Chondrocyte (in vitro differentiated cells): ENCODE measurements around the gene MRAS. TPM values are rescaled to one million over a fixed set of nuclear protein-coding genes. Genes with fewer than 3 reads are reported as not detected.
A peak's percentile ranks its signal among the peaks of the same experiment; 100 is the strongest.

ENCODE experiments used
- DNase-seq: peaks from one replicate; pipeline ENCODE4 v3.0.0; 2021; ENCODE audit warnings: mixed read lengths, low spot score
- H3K27ac Mint-ChIP-seq: one replicate; pipeline ENCODE4 v1.8.0; 2021; ENCODE audit warnings: mild to moderate bottlenecking, moderate library complexity, mixed read lengths; ENCODE audit not compliant: unreplicated experiment
- H3K27me3 Mint-ChIP-seq: 2 replicates; pipeline ENCODE4 v1.8.0; 2021; ENCODE audit warnings: low read depth, mixed read lengths
- H3K36me3 Mint-ChIP-seq: 2 replicates; pipeline ENCODE4 v1.8.0; 2021; ENCODE audit warnings: low read depth, mixed read lengths
- H3K4me1 Mint-ChIP-seq: 2 replicates; pipeline ENCODE4 v1.8.0; 2021; ENCODE audit warnings: low read depth, mild to moderate bottlenecking, mixed read lengths
- H3K4me3 Mint-ChIP-seq: one replicate; pipeline ENCODE4 v1.8.0; 2021; ENCODE audit warnings: mild to moderate bottlenecking, moderate library complexity, mixed read lengths; ENCODE audit not compliant: unreplicated experiment
- H3K9me3 Mint-ChIP-seq: 2 replicates; pipeline ENCODE4 v1.8.0; 2021; ENCODE audit warnings: low read depth, mixed read lengths
- CTCF ChIP-seq: fragments of 200-600 bp; sonication (generic); IDR thresholded peaks from 2 replicates; pipeline ENCODE4 v1.5.0; 2021; ENCODE audit warnings: antibody characterized with exemption, mild to moderate bottlenecking, moderate library complexity
- total RNA-seq: library from RNA; stranded (reverse); gene quantifications from 3 replicates; pipeline ENCODE4 v1.2.1, GENCODE V29; 2021

Gene MRAS
- total RNA-seq, 1 donor from 2014 or later: 68.4 TPM

- H3K4me3 Mint-ChIP-seq: no peak overlapping the region
- no peaks in the 10 kb centered on the region for H3K9me3 Mint-ChIP-seq
- H3K27me3 Mint-ChIP-seq: peaks cover 8% of the 10 kb centered on the region
- TF ChIP-seq CTCF: no peak
- H3K27ac Mint-ChIP-seq: no peak overlapping the region
- DNase-seq: no peak
- H3K36me3 Mint-ChIP-seq: no peaks in the 10 kb centered on the region
- H3K4me1 Mint-ChIP-seq: peaks cover 26% of the 10 kb centered on the region
These were observed 91.7 kb downstream of the MRAS start for GRCh38 chr3:138440121-138440521.

GRCh38 chr3:138440596-138440995 is 92.2 kb downstream of the MRAS start:
- H3K9me3 Mint-ChIP-seq: no peaks in the 10 kb centered on the region
- H3K36me3 Mint-ChIP-seq: no peaks in the 10 kb centered on the region
- peaks cover 26% of the 10 kb centered on the region for H3K4me1 Mint-ChIP-seq
- H3K27ac Mint-ChIP-seq: no peak overlapping the region
- no peak overlapping the region for H3K4me3 Mint-ChIP-seq
- H3K27me3 Mint-ChIP-seq: peaks cover 8% of the 10 kb centered on the region
- no peak for DNase-seq
- TF ChIP-seq CTCF: no peak

- Mint-ChIP-seq H3K9me3 (no peaks in the 10 kb centered on the region), H3K4me3 (no peak overlapping the region), H3K27me3 (peaks cover 6% of the 10 kb centered on the region), H3K27ac (no peak overlapping the region), H3K4me1 (peaks cover 26% of the 10 kb centered on the region), H3K36me3 (no peaks in the 10 kb centered on the region)
- no peak for TF ChIP-seq CTCF
- DNase-seq: no peak
These were observed 92.9 kb downstream of the MRAS start for GRCh38 chr3:138441256-138441655.

GRCh38 chr3:138441742-138442141 is 93.4 kb downstream of the MRAS start:
- Mint-ChIP-seq H3K27ac (peak overlapping the region; percentile 33), H3K9me3 (no peaks in the 10 kb centered on the region), H3K27me3 (peaks cover 3% of the 10 kb centered on the region), H3K36me3 (no peaks in the 10 kb centered on the region), H3K4me3 (no peak overlapping the region), H3K4me1 (peaks cover 26% of the 10 kb centered on the region)
- TF ChIP-seq CTCF: no peak
- DNase-seq: no peak

- no peak for DNase-seq
- H3K4me3 Mint-ChIP-seq: no peak overlapping the region
- H3K36me3 Mint-ChIP-seq: no peaks in the 10 kb centered on the region
- H3K9me3 Mint-ChIP-seq: no peaks in the 10 kb centered on the region
- H3K27ac Mint-ChIP-seq: peak overlapping the region; percentile 65
- no peak for TF ChIP-seq CTCF
- H3K27me3 Mint-ChIP-seq: peaks cover 2% of the 10 kb centered on the region
- H3K4me1 Mint-ChIP-seq: peaks cover 26% of the 10 kb centered on the region
These were observed 94.1 kb downstream of the MRAS start for GRCh38 chr3:138442433-138442832.
